Measurements from ENCODE around the gene FBXW8.

The FBXW8 gene

DNA sequence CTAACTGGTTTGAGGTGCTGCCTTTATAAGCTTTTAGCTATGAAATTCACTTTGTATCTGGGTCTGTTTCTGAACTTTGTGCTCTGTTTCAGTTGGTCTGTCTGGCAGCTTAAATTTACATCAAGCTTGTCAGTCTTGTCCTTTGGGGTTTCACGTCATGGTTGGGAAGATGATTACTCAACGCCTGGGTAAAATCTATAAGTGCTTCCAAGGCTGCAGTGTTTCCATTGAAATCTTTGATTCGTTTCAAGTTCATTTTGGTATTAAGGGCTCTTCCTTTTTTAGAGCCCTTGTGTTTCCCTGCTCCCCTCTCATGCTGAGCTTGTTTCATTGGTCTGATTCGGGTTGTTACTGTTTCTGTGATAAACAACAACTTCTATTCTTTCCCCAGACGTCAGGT lies 58.2 kb downstream of the FBXW8 start:
- no peak overlapping the region for H3K4me3 ChIP-seq (ENCODE audit: low read depth, low read length)

GRCh38 chr12:116969615-116970585 lies 59.1 kb downstream of the FBXW8 start:
- H3K4me3 ChIP-seq (ENCODE audit: low read depth, low read length): no peak overlapping the region
- no peak for TF ChIP-seq CTCF (IDR thresholded peaks at IDR 0.05; ENCODE audit: borderline replicate concordance, insufficient read depth, low read depth, low read length)

More for the DNA sequence above, 58.2 kb downstream of the FBXW8 start:
- TF ChIP-seq CTCF (IDR thresholded peaks at IDR 0.05; ENCODE audit: borderline replicate concordance, insufficient read depth, low read depth, low read length): no peak

DNA sequence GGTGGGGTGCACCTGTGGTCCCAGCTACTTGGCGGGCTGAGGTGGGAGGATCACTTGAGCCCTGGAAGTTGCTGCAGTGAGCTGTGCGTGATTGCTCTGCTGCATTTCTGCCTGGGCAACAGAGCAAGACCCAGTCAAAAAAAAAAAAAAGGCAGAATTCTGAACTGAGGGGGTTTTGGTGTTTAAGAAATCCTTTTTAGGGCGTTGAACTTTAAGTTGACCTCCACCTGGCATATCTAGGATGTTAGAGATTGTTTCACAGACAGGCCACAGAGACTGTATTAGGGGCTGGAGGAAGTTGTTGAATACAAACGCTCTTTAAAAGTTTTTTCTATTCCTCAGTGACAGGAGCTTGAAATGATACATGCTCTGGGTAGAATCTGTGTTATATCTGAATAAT lies 60.5 kb downstream of the FBXW8 start:
- no peak overlapping the region for H3K4me3 ChIP-seq (ENCODE audit: low read depth, low read length)
- TF ChIP-seq CTCF (IDR thresholded peaks at IDR 0.05; ENCODE audit: borderline replicate concordance, insufficient read depth, low read depth, low read length): no peak

GRCh38 chr12:116975779-116976393 lies 65.1 kb downstream of the FBXW8 start:
- no peak for TF ChIP-seq CTCF (IDR thresholded peaks at IDR 0.05; ENCODE audit: borderline replicate concordance, insufficient read depth, low read depth, low read length)
- H3K4me3 ChIP-seq (ENCODE audit: low read depth, low read length): no peak overlapping the region

DNA sequence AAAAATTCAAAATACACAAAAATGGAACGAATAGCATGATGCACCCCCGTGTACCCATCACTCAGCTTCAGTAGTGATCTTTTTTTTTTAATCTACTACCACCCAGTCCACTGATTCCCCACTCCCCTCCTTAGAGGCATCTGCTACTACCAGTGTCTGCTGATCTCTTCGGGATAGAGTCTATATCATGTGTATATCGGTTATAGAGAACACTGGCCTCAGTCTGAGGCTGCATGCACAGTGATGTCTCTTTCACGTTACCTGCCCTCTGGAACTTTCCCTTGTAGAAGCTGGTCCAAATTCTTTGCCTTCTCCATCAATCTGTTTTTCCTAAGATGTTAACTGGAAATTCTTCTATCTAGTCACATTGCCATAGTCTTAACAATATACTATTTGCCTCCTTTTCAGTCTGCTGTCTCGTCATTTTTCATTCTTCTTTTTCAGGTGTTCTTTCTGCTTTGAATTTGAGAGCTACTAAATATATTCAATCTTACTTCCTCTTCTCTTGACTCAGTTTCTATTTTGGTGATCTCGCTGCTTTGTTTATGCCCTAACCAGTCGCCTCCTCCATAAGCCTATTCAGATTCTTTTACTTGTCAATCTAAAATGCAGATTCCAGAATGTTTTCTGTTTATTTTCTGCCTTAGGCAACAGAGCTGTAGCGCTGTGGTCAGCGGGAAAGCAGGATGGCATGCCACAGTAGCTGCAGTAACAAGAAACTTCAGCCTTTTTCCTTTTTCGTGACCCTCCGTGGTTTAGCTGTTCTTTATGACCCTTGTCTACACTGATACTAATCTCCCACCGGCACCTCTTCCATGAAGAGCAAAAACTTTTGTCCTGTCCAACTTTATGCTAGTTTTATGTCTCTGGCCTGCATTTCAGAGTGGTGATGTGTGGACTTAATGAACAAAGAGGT lies 67.0 kb downstream of the FBXW8 start:
- peak overlapping the region; percentile 19 for H3K4me3 ChIP-seq (ENCODE audit: low read depth, low read length)
- TF ChIP-seq CTCF (IDR thresholded peaks at IDR 0.05; ENCODE audit: borderline replicate concordance, insufficient read depth, low read depth, low read length): no peak

DNA sequence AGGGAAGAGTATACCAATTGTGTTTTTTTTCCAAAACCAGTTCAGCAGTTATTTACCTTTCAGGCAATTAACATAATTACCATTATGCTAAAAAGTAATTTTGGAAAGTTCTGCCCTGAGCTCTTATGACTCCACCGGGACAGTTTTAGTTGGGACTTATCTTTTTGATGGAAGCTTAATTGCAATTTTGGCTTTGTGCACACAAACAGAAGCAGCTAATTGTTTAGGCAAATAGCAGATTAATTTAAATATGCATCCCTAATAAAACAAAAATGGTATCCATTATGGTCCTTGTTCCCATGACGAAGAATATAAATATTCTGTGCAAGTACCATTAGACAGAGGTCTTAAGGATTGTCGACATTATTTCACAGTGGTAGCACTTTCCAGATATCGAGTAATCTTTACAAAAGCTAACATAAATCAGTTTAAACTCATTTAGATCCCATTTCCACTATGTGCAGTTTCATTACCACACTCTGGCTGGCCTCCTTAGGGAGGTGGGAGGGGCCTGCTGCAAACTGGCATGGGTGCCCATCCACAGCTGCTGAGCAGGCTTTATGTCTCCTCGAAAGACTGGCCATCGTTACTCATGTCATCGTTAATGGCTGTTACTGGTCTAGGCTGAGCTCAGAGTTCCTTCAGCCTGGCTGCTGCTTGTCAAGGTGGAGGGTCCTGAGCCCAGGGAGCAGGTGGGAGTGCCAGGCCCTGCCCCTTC lies 68.2 kb downstream of the FBXW8 start:
- no peak overlapping the region for H3K4me3 ChIP-seq (ENCODE audit: low read depth, low read length)
- TF ChIP-seq CTCF (IDR thresholded peaks at IDR 0.05; ENCODE audit: borderline replicate concordance, insufficient read depth, low read depth, low read length): no peak
